Right renal pelvis (tissue), 4 donors: ENCODE results near the gene CCDC122. TPM values are rescaled to one million over a fixed set of nuclear protein-coding genes. Genes with fewer than 3 reads are reported as not detected.

Source experiments
- DNase-seq, 4 donors: peaks; one replicate each; pipeline ENCODE4 v3.0.0-alpha.2; 2013; ENCODE audit warnings: low read depth in 4 of 4, low spot score in 3 of 4, missing footprints in 1 of 4
- polyA plus RNA-seq, 4 donors: library from polyadenylated mRNA; unstranded; fragments of 120-200 nt; gene quantifications; one replicate each; pipeline ENCODE4 v1.2.1, GENCODE V29; 2013; ENCODE audit not compliant: insufficient read length in 4 of 4

The CCDC122 gene
- polyA plus RNA-seq, 4 donors, result 8.8 to 16.2 (median 11.5) TPM

- no peak for DNase-seq
These were observed 74.5 kb downstream of the CCDC122 start for GRCh38 chr13:43805071-43805468.

GRCh38 chr13:43804461-43805070, 75.0 kb downstream of the CCDC122 start:
- DNase-seq, result peak in 2 of 4 donors; percentile 59 to 61

GRCh38 chr13:43802511-43802910, 77.0 kb downstream of the CCDC122 start:
- no peak for DNase-seq

- DNase-seq, result no peak
These were observed 78.7 kb downstream of the CCDC122 start for GRCh38 chr13:43800828-43801227.

GRCh38 chr13:43799191-43799590, 80.3 kb downstream of the CCDC122 start:
- no peak for DNase-seq

- no peak for DNase-seq
These were observed 81.7 kb downstream of the CCDC122 start for GRCh38 chr13:43797869-43798268.

- no peak for DNase-seq
These were observed 82.4 kb downstream of the CCDC122 start for GRCh38 chr13:43797159-43797558.

GRCh38 chr13:43794416-43794815, 85.1 kb downstream of the CCDC122 start:
- DNase-seq, result no peak

- DNase-seq, result no peak
These were observed 87.3 kb downstream of the CCDC122 start for GRCh38 chr13:43792076-43792881.

- DNase-seq, result no peak
These were observed 91.5 kb downstream of the CCDC122 start for GRCh38 chr13:43787997-43788396.

- no peak for DNase-seq
These were observed 92.0 kb downstream of the CCDC122 start for GRCh38 chr13:43787518-43787891.

- peak; percentile 65 to 70 (median 68) for DNase-seq
These were observed 92.6 kb downstream of the CCDC122 start, which contains the start of gene ENOX1 for GRCh38 chr13:43786766-43787517. Gene ENOX1 (minus strand): TSS chr13:43786972.

GRCh38 chr13:43786472-43786765, 93.1 kb downstream of the CCDC122 start:
- peak in 1 of 4 donors; percentile 26 for DNase-seq

Other genes starting within 250 kb of the CCDC122 start
- gene ENOX1, start 92.8 kb downstream of the CCDC122 start, polyA plus RNA-seq, result 10 to 100 TPM in 3 of 4 donors, 1 to 10 TPM in 1; 8.8 to 13.1 (median 11.0) TPM
- 1 to 10 TPM; 3.5 to 5.5 (median 4.4) TPM for gene LACC1, start 164 bp upstream of the CCDC122 start, polyA plus RNA-seq